Left lobe of liver (tissue), 2 donors: ENCODE results near the gene HPDL. TPM values are rescaled to one million over a fixed set of nuclear protein-coding genes. Genes with fewer than 3 reads are reported as not detected.

Experiments used
- ATAC-seq: fragments of 200-7000 bp; cut with Tn5 transposase; one replicate; pipeline ENCODE4 v1.9.1; 2020; ENCODE audit warnings: mild to moderate bottlenecking, moderate library complexity
- DNase-seq: peaks from one replicate; pipeline ENCODE4 v3.0.0-alpha.2; 2020; ENCODE audit warnings: low spot score
- total RNA-seq: library from RNA; stranded (reverse); gene quantifications from one replicate; pipeline ENCODE4 v1.2.1, GENCODE V29; 2021
- donor health status: DM: no; HTN: no; CAD: no; lungs with moderate emphysema.
- donor health status: DM: no; HTN: yes; CAD: no.

Gene HPDL
- total RNA-seq, 1 donor from 2014 or later: not detected

DNA sequence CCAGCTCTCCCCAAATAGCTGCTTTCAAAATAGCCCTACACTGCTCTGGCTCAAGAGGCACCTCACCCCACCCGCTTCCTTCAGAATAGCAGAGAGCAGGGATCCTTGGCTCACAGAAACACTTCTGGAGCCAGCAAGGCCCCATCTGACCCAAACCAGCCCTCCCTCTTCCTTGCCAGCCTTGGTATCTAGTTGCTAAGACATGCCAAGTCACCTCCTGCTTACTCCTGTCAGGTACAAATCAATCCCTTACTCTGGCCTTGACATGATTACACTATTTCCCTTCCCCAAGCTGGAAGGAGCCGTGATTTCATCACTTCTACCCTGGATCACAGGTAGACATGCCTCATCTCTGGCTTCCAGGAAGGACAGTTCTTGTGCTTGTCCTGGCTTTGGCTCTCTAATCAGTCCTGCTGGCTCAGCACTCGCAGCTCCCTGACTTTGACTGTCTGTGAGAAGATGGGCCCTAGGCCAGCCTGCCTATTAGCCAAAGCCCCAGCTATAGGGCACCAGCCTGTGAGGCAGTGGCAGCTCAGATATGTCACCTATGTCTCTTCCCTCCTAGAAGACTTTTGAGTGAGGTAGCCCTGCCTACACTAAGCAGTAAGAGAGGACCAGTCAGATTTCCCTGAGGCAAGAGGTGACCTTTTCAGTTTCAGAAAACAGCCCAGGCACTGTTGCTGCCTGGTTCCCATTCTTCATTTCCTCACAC, 22.4 kb downstream of the HPDL start:
- peak; percentile 72 for DNase-seq
- peak; percentile 94 for ATAC-seq

DNA sequence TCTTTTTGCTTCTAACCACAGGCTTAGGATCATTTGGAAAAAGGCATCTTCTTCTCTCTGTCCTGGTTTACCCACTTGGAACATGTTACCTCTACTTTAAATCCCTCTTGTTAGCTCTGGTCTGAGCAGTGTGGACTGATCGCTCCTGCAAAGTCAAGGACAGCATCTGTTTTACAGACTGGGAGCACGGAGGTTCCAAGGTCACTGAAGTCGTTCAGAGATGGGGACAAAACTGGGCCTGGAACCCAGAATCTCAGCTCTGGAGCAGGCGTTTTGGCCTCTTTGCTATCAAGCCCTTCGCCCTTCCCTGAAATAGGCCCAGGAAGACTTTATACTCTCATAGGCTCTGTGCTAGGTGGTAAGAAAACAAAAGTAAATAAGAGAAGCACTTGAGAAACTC, 24.8 kb downstream of the HPDL start:
- no peak for ATAC-seq
- DNase-seq: no peak

DNA sequence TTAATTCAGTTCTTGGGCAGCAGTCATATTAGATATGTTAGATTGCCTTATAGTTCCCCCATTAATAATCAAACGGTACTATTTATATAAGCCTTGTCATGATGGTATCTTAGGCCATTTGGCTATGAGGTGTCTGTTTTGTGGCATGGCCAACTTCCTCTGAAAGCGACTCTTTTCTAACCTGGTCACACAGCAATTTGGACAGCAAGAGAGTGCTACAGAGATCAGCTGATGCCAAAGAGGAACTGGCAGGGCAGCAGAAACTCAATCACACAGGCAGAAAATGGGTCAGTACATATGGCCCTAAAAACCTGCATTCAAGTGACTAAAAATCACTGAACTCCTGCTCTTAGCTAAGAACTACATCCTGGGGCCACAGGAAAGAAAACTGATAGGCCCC, 27.0 kb downstream of the HPDL start:
- DNase-seq (no peak), ATAC-seq (no peak)

- ATAC-seq (no peak), DNase-seq (no peak)
These were observed 28.1 kb downstream of the HPDL start for GRCh38 chr1:45354838-45355237.

DNA sequence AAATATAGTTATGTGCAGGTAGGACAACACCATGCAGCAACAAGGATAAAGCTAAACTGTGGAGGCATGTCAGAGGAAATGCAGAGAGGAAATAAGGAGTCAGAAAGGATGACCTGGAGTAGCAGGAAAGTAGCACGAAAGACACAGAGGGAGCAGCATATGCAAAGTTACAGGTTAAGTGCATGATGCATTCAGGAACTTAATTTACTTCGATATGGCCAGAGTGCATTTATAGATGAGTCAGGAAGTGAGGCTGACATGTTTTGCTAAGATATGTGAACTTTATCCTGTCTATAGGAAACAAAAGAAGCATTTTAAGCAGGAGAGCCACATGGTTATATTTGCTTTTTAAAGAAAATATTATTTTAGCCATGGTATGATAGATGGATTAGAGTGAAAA, 29.0 kb downstream of the HPDL start:
- DNase-seq (no peak), ATAC-seq (no peak)

DNA sequence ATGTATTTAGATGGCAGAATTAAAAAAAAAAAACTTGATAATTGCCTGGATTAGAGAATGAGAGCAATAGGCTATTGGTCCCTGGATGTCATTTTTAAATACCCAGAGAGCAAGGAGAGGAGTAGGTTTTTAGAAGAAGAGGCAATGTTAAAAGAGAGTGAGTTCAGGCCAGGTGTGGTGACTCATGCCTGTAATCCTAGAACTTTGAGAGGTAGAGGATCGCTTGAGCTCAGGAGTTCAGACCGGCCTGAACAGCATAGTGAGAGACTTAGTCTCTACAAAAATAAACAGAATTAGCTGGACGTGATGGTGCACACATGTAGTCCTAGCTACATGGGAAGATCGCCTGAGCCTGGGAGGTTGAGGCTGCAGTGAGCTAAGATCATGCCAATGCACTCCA, 29.5 kb downstream of the HPDL start:
- ATAC-seq (no peak), DNase-seq (no peak)

- DNase-seq: peak; percentile 60
- peak; percentile 82 for ATAC-seq
These were observed 33.3 kb downstream of the HPDL start for GRCh38 chr1:45359882-45360513.

GRCh38 chr1:45360981-45361380, 34.3 kb downstream of the HPDL start:
- ATAC-seq (peak; percentile 93), DNase-seq (peak; percentile 59)

- ATAC-seq (no peak), DNase-seq (no peak)
These were observed 37.6 kb downstream of the HPDL start for GRCh38 chr1:45364294-45364693.

DNA sequence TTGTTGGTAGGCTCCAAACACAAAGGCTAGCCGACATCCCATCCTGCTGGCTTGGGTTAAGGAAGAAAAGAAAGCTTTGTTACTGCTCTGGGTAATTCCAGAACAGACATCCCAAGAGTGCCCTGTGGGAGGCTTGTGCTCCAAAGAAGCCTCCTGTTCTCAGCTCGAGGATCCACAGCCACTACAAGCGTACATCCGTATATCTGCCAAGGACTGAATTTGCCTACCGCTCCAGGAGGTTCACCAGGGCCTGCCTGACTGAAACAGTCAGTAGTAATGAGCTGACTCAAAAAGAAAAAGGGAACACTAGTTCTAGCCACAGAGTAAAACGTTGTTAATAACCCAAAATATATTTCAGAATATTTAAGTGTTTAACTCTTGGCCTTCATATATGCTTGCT, 38.4 kb downstream of the HPDL start:
- DNase-seq (no peak), ATAC-seq (no peak)

GRCh38 chr1:45370575-45370974, 43.9 kb downstream of the HPDL start:
- no peak for ATAC-seq
- DNase-seq: no peak

GRCh38 chr1:45373573-45373972, 46.9 kb downstream of the HPDL start:
- no peak for ATAC-seq
- DNase-seq: no peak

DNA sequence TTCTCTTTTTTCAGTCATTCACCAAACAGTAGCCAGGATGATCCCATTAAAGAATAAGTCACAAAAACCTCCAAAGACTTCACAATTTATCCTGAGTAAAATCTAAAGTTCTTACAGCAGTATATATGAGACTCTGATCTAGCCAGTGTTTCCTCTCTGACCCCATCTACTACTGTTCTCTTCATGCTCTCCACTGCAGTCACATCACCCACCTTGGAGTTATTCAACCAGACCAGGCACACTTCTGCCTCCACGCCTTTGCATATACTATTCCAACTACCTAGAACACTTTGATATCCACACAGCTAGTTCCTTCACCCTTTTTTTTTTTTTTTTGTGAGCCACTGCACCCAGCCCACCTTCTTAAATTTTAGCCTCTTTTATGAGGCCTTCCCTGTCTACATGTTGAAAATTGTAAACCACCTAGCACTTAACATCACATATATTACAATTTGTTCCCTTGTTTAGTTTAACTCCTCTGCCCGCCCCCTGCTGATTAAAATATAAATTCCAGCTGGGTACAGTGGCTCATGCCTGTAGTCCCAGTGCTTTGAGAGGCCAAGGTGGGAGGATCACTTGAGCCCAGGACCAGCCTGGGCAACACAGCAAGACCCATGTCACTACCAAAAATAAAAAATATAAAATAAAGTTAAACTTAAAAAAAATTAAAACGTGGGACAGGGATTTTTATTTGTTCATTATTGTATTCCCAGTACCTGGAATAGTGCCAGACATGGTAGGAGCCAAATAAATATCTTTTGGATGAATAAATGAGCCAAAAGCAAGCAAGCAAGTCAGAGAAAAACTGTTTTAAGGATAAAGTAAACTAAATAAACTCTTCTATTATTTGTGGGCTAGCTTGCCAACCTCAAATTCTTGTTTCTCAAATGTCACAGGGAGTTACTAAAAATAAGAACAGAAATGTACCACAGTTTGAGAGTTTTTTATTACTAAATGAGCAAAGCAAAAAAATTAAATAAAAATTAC, 48.7 kb downstream of the HPDL start:
- ATAC-seq (no peak), DNase-seq (no peak)

GRCh38 chr1:45378184-45378583, 51.5 kb downstream of the HPDL start:
- no peak for DNase-seq
- ATAC-seq: no peak

Other genes starting within 250 kb of the HPDL start
- gene ZSWIM5, start 120.3 kb upstream of the HPDL start, total RNA-seq: 0.33 TPM
- 4.3 TPM for gene TOE1, start 13.3 kb downstream of the HPDL start, total RNA-seq
- gene MUTYH, start 13.5 kb downstream of the HPDL start, total RNA-seq: 11.8 TPM
- gene TESK2, start 164.3 kb downstream of the HPDL start, total RNA-seq: 7.0 TPM
- gene CCDC163, start 173.2 kb downstream of the HPDL start, total RNA-seq: 2.1 TPM
- gene MMACHC, start 173.4 kb downstream of the HPDL start, total RNA-seq: 32.3 TPM
- gene PRDX1, start 195.0 kb downstream of the HPDL start, total RNA-seq: 320 TPM
- 310 TPM for gene AKR1A1, start 223.9 kb downstream of the HPDL start, total RNA-seq